Superior temporal gyrus (tissue), 1 donor: ENCODE measurements around the gene CCDC13.

Experiments
- DNase-seq: peaks from one replicate; pipeline ENCODE4 v3.0.0-alpha.2; 2016; ENCODE audit errors: extremely low spot score

CCDC13 gene

DNA sequence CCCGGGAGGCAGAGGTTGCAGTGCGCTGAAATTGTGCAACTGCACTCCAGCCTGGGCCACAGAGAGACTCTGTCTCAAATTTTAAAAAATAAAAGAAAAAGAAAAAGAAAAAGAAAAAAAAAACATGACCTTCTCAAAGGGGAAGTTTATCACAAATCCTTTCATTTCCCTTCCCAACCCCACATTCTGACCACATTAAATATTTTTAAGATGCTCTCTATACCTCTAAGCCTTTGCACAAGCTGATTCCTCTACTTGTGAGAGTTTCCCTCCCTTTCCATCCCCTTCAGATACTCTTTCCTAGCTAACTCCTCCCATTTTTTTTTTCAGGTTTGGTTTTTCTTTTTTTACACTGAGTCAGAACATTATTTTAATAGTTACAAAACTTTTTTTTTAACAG, 27.2 kb upstream of the CCDC13 start:
- DNase-seq, result no peak

- DNase-seq, result no peak
These were observed 26.3 kb upstream of the CCDC13 start for GRCh38 chr3:42799376-42799775.

GRCh38 chr3:42796332-42796885, 23.4 kb upstream of the CCDC13 start:
- DNase-seq, result no peak

- DNase-seq, result no peak
These were observed 22.6 kb upstream of the CCDC13 start for GRCh38 chr3:42795621-42796181.

GRCh38 chr3:42790714-42791229, 17.7 kb upstream of the CCDC13 start:
- no peak for DNase-seq

DNA sequence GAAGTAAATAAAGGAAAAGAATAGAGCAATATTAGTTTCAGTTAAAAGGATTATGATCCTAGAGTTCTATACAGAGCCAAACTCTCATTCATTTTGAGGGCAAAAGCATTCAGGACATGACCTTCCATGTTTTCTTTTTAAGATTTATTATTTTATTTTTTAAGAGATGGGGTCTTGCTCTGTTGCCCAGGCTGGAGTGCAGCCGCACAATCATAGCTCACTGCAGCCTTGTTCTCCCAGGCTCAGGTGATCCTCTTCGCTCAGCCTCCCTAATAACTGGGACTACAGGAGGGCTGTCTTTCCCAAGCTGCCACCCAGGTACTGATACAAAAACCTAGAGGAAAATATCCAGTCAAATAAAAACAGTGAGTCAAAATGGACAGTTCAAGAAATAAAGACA, 13.6 kb upstream of the CCDC13 start:
- DNase-seq, result no peak

- no peak for DNase-seq
These were observed 13.2 kb upstream of the CCDC13 start for GRCh38 chr3:42786212-42786611.

- DNase-seq, result peak; percentile 93
These were observed 8.0 kb upstream of the CCDC13 start for GRCh38 chr3:42780892-42781700.

DNA sequence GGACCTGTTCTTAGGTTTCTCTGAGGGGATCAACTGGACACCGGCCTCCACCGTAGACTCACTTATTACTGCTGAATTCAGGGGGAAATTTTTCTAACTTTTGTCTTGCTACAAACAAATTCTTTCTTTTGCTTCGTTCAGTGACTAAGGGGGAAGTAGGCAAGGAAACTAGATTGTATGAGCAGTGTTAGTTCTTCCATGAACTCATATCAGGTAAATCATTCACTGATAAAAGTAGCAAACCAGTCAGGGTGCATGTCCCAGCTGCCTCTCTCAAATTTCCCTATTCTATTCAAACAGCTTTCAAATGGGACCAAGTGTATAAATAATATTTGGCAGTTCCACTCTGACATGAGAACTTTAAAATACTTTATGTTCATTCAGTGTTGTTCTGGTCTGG, 7.3 kb upstream of the CCDC13 start:
- no peak for DNase-seq

DNA sequence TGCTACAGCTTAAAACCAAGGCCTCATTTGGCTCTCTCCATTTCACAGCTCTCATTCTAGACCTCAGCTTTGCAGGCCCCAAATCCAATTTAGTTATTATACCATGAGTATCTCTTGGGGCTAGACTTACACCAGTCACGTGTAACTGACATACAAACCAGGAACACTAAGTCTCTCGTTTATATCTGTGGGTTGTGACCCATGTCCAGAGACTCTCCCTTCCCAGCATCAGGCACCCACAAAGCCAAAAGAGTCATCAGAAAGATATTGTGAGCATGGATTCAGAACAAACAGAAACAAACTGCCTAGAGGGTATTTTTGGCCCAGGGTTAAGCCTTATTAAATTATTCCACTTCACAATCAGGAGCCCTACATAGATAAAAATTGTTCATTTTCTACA, 5.6 kb upstream of the CCDC13 start:
- no peak for DNase-seq

DNA sequence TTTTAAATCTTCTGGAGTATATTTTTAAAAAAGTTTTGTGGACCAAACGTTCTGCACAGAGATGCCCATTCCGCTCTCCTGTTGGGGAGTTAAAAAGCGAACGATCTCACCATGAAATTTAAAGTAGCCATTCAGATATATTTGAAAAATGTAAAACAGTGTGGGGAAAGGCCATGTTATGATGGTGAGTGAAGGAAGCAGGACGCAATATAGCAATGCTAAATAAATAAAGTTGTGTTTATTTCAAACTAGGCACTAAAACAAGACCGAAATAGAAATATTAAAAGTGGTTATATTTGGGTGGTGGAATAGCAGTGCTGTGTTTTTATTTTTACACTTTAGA, 327 bp upstream of the CCDC13 start:
- no peak for DNase-seq

GRCh38 chr3:42771271-42771670, 1.8 kb downstream of the CCDC13 start:
- no peak for DNase-seq

- DNase-seq, result no peak
These were observed 3.4 kb downstream of the CCDC13 start for GRCh38 chr3:42769477-42770131.

DNA sequence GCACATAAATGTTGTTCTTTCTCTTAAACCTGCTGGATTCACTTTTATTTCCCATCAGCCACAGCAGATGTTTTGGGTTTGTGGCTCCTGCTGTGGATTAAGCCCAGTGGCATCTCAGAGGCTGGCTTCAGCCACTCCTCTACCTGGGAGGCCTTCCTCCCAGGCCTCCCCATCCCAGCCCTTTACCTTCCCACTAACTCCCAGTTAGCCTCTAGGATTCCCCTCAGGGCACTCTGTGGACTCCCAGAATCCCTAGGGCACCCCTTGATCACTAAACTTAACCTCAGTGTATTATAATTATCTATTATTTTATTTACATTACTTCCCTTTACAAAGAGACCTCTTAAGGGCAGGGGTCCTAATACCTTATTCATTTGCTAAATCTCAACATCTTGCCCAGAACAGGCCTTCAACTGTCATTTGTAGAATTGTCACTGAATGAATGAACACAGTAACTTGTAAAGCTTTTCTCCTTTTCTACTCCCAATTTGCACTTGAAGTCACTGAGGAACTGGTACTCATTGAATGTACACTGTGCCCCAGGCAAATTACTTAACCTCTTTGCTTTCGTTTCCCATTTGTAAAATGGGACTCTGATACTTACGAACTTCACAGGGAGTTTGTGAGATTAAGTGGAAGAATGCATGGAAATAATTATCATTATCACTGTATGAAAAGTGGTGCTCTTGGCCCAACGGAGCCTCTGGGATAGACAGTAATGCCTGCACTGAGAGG, 8.3 kb downstream of the CCDC13 start:
- no peak for DNase-seq

DNA sequence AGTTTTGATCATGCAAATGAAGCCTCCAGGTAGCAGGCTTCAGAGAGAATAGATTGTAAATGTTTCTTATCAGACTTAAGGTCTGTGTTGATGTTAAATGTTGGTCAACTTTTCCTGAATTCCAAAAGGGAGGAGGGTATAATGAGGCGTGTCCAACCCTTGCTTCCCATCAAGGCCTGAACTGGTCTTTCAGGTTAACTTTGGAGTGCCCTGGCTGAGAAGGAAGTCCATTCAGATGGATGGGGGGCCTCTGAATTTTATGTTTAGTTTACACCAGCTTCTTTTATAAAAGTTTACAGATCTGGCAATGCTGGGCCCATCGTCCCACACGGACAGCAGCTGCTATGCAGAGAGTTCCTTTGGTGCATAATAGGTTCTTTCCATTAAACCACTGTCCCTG, 8.9 kb downstream of the CCDC13 start:
- DNase-seq, result no peak

DNA sequence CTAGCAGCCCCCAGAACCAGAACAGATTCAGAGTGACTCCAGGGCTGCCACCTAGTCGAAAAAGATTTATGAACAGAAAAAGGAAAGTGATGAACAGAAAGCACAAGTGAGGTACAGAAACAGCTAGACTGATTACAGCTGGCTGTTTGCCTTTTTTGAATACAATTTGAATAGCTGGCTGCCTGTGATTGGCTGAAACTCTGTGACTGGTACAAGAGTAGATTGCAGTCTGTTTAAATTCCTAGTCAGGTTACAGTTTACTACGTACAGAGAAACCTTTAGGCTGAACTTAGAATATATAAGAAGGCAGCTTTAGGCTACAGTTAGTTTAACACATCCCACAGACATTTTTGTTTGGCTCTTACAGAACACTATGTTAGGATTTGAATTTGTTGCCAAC, 10.0 kb downstream of the CCDC13 start:
- DNase-seq, result peak; percentile 75

- DNase-seq, result peak; percentile 16
These were observed 10.9 kb downstream of the CCDC13 start for GRCh38 chr3:42762046-42762724.

DNA sequence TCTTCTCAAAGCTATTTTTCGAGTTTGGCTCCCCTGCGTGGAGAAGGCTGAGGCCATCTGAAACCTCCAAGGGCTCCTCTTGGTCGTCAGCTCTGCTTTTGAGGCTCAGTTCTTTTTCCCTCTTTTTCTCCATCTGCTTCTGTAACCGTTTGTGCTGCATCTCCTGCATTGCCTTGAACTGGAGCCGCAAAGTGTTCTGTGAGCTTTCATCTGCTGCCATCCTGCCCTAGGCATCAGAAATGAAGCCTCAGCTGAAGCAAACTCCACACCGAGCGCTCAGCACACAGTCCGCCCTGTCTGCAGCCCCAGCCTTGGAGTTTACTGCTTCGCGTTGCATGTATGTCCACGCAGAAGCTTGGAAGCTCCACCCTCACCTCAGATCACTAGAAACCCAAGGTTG, 14.9 kb downstream of the CCDC13 start:
- DNase-seq, result no peak

DNA sequence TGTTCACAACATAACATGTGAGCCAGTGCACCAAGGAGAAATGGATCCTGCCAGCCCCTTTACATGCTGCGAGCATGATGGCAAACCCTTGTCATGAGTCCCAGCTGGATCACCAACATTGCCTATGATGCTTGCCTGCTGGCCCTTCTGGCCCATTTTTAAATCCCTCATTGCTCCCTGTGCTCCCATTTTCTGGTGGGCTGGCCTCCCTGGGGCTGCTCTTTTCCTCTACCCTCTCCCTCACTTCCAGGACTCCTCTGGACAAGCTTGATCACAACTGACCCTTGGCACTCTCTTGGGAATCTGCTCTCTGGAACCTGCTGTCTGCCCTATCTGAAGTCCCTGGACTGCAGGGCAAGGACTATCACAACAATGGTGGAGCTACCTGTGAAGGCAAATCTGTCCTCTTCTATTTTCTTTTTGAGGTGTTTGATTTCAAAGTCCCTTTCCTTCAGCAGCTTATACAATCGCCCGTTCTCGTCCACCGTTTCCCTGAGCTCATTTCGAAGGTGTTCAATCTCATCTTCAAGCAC, 16.3 kb downstream of the CCDC13 start:
- no peak for DNase-seq

- DNase-seq, result peak; percentile 54
These were observed 17.1 kb downstream of the CCDC13 start for GRCh38 chr3:42755681-42756578.
